GM13976 (cell line): ENCODE data around the gene ZMIZ2.

Experiments
- DNase-seq: peaks from one replicate; pipeline ENCODE4 v3.0.0; 2012; ENCODE audit warnings: low spot score
- CTCF ChIP-seq: IDR thresholded peaks from 2 replicates; pipeline ENCODE4 v1.5.1; 2012; ENCODE audit warnings: borderline replicate concordance, mild to moderate bottlenecking; ENCODE audit not compliant: insufficient read depth; ENCODE audit errors: extremely low read depth, missing control alignments, control extremely low read depth
- in situ Hi-C: fragments of 300-500 bp; cut with MboI; formaldehyde crosslinking; loops from one replicate; pipeline ENCODE4 v1.12.0; 2022; ENCODE audit warnings: low sequenced_read_pairs, mixed read lengths, inconsistent platforms; ENCODE audit not compliant: unreplicated experiment

The ZMIZ2 gene

GRCh38 chr7:44814919-44815318 is 66.3 kb downstream of the ZMIZ2 start:
- DNase-seq, result no peak
- no peak for TF ChIP-seq CTCF
- in situ Hi-C loops, result no loop called here

GRCh38 chr7:44819292-44819691 is 70.6 kb downstream of the ZMIZ2 start:
- in situ Hi-C loops, result no loop called here
- no peak for TF ChIP-seq CTCF
- no peak for DNase-seq
